ENCODE data around the gene EPSTI1.
"Not testable (repeated sequence)": the region's sequence is repeated elsewhere in the genome, so short reads cannot be mapped to it uniquely, and the experiment has no call there.

Gene EPSTI1

GRCh38 chr13:43003729-43004128 is 11.7 kb upstream of the EPSTI1 start:
- DNase-seq = no peak

- DNase-seq = no peak
Measured at GRCh38 chr13:43003010-43003409, 11.0 kb upstream of the EPSTI1 start.

- DNase-seq = no peak
Measured at GRCh38 chr13:43002021-43002420, 10.0 kb upstream of the EPSTI1 start.

- DNase-seq = no peak
Measured at GRCh38 chr13:43000676-43001075, 8.6 kb upstream of the EPSTI1 start.

- DNase-seq = no peak
Measured at GRCh38 chr13:42999491-42999890, 7.5 kb upstream of the EPSTI1 start.

GRCh38 chr13:42997381-42997780 is 5.3 kb upstream of the EPSTI1 start:
- no peak for DNase-seq

GRCh38 chr13:42996584-42996983 is 4.5 kb upstream of the EPSTI1 start:
- no peak for DNase-seq

- DNase-seq = no peak
Measured at GRCh38 chr13:42994878-42995277, 2.8 kb upstream of the EPSTI1 start.

- peak; percentile 32 to 36 for DNase-seq
Measured at GRCh38 chr13:42992764-42993122, 702 bp upstream of the EPSTI1 start.

- DNase-seq = not testable (repeated sequence)
Measured at GRCh38 chr13:42991233-42991897, 676 bp downstream of the EPSTI1 start.

- no peak for DNase-seq
Measured at GRCh38 chr13:42990291-42991232, 1.5 kb downstream of the EPSTI1 start.

GRCh38 chr13:42986176-42986574 is 5.9 kb downstream of the EPSTI1 start:
- no peak for DNase-seq

GRCh38 chr13:42985312-42986175 is 6.5 kb downstream of the EPSTI1 start:
- no peak for DNase-seq

- no peak for DNase-seq
Measured at GRCh38 chr13:42984691-42985090, 7.3 kb downstream of the EPSTI1 start.

GRCh38 chr13:42984026-42984425 is 8.0 kb downstream of the EPSTI1 start:
- DNase-seq = no peak

GRCh38 chr13:42981853-42982252 is 10.2 kb downstream of the EPSTI1 start:
- no peak for DNase-seq

GRCh38 chr13:42981317-42981716 is 10.7 kb downstream of the EPSTI1 start:
- no peak for DNase-seq

GRCh38 chr13:42977219-42977659 is 14.8 kb downstream of the EPSTI1 start:
- DNase-seq = no peak

- DNase-seq = no peak
Measured at GRCh38 chr13:42976066-42976465, 16.0 kb downstream of the EPSTI1 start.

GRCh38 chr13:42973581-42973980 is 18.5 kb downstream of the EPSTI1 start:
- DNase-seq = no peak

- no peak for DNase-seq
Measured at GRCh38 chr13:42971691-42972347, 20.2 kb downstream of the EPSTI1 start.

GRCh38 chr13:42970824-42971690 is 21.0 kb downstream of the EPSTI1 start:
- DNase-seq = peak; percentile 51 to 59
